Endothelial cell of umbilical vein (primary cell): Measurements from ENCODE around the gene KRTAP4-5. TPM values are rescaled to one million over a fixed set of nuclear protein-coding genes. Genes with fewer than 3 reads are reported as not detected.
"Not testable (repeated sequence)": the region's sequence is repeated elsewhere in the genome, so short reads cannot be mapped to it uniquely, and the experiment has no call there.

Experiments
- BruUV-seq: library from RNA; stranded (reverse); fragments of 400-500 nt; replicated peaks from 2 replicates; lab custom pipeline; 2021; lab: Mats Ljungman, UMichigan
- CTCF ChIA-PET: fragments of 300-600, 350-600 bp; sonication (Branson Sonifier 250); formaldehyde crosslinking; loops from one replicate; lab custom pipeline; 2021; ENCODE audit warnings: antibody characterized with exemption, inconsistent platforms; lab: Charles Lee
- POLR2A ChIA-PET: fragments of 300-600, 350-600 bp; sonication (Branson Sonifier 250); formaldehyde crosslinking; loops from one replicate; lab custom pipeline; 2021; ENCODE audit warnings: antibody characterized with exemption, inconsistent platforms; lab: Charles Lee
- DNase-seq: peaks from one replicate; pipeline ENCODE4 v3.0.0-alpha.2; 2011; ENCODE audit warnings: low read depth, low spot score
- FAIRE-seq: peaks from 2 replicates; lab custom pipeline; 2011; peaks lifted over from hg19 to GRCh38; lab: Jason Lieb, UNC
- H2AFZ ChIP-seq: 2 replicates; pipeline ENCODE4 v1.6.0; 2012; ENCODE audit warnings: low read depth, low read length, control low read depth, inconsistent platforms
- H3K27ac ChIP-seq: 2 replicates; pipeline ENCODE4 v1.5.1; 2011; ENCODE audit warnings: low read depth, mild to moderate bottlenecking, control low read depth, low read length, moderate library complexity; ENCODE audit not compliant: insufficient read depth
- H3K27me3 ChIP-seq, 2 experiments: 2 replicates each; pipeline versions ENCODE4 v1.6.0 to v1.6.1; 2011; ENCODE audit warnings: low read length in 2 of 2, mixed read lengths in 1 of 2; ENCODE audit not compliant: control insufficient read depth in 2 of 2, insufficient read depth in 2 of 2
- H3K36me3 ChIP-seq, 2 experiments: 2 replicates in 1 of 2; 3 replicates in 1 of 2; pipeline ENCODE4 v1.5.1; 2011; ENCODE audit warnings: low read length in 2 of 2, mild to moderate bottlenecking in 1 of 2, moderate library complexity in 1 of 2; ENCODE audit not compliant: control insufficient read depth in 2 of 2, insufficient read depth in 2 of 2; ENCODE audit errors: extremely low read depth in 1 of 2
- H3K4me1 ChIP-seq: 3 replicates; pipeline ENCODE4 v1.5.1; 2011; ENCODE audit warnings: mild to moderate bottlenecking, low read length; ENCODE audit not compliant: control insufficient read depth, insufficient read depth; ENCODE audit errors: extremely low read depth
- H3K4me2 ChIP-seq: 2 replicates; pipeline ENCODE4 v1.6.1; 2011; ENCODE audit warnings: low read length, control low read depth, mixed read lengths; ENCODE audit not compliant: insufficient read depth
- H3K4me3 ChIP-seq, 3 experiments: fragments of 200-600 bp in 1 of 3; sonication (generic), shearing (Covaris generic) in 1 of 3; replicated peaks in 1 of 3; 2 replicates each; pipeline ENCODE4 v1.5.1; 2011 to 2016; ENCODE audit warnings: control low read depth in 3 of 3, low read length in 3 of 3, mild to moderate bottlenecking in 2 of 3, inconsistent platforms in 1 of 3, low read depth in 1 of 3, moderate library complexity in 1 of 3; ENCODE audit not compliant: insufficient read depth in 1 of 3
- H3K79me2 ChIP-seq: 2 replicates; pipeline ENCODE4 v1.6.0; 2012; ENCODE audit warnings: low read length, inconsistent platforms; ENCODE audit not compliant: control insufficient read depth, insufficient read depth
- H3K9ac ChIP-seq: replicated peaks from 2 replicates; pipeline ENCODE3; 2011; ENCODE audit warnings: low read length, control low read depth; ENCODE audit not compliant: insufficient read depth; ENCODE audit errors: extremely low read depth
- H3K9me1 ChIP-seq: replicated peaks from 3 replicates; pipeline ENCODE4 v1.6.0; 2011; ENCODE audit warnings: mild to moderate bottlenecking, low read length; ENCODE audit not compliant: control insufficient read depth, insufficient read depth; ENCODE audit errors: extremely low read depth
- H3K9me3 ChIP-seq: replicated peaks from 2 replicates; pipeline ENCODE4 v1.5.1; 2012; ENCODE audit warnings: low read length, inconsistent platforms; ENCODE audit not compliant: control insufficient read depth, insufficient read depth
- H4K20me1 ChIP-seq: replicated peaks from 2 replicates; pipeline ENCODE3; 2011; ENCODE audit warnings: mild to moderate bottlenecking, low read length; ENCODE audit not compliant: control insufficient read depth, insufficient read depth; ENCODE audit errors: extremely low read depth
- EZH2 ChIP-seq: IDR thresholded peaks from 2 replicates; pipeline ENCODE4 v1.6.1; 2012; ENCODE audit warnings: borderline replicate concordance, low read depth, mild to moderate bottlenecking, moderate library complexity, low read length, inconsistent platforms; ENCODE audit not compliant: severe bottlenecking
- FOS ChIP-seq: IDR thresholded peaks from 2 replicates; pipeline ENCODE4 v1.6.1; 2011; ENCODE audit warnings: mild to moderate bottlenecking, low read length, moderate library complexity, borderline replicate concordance; ENCODE audit not compliant: insufficient read depth
- GATA2 ChIP-seq: IDR thresholded peaks from 2 replicates; pipeline ENCODE4 v1.7.0; 2011; ENCODE audit warnings: low read depth, mild to moderate bottlenecking, moderate library complexity, mixed read lengths, low read length; ENCODE audit not compliant: insufficient read length, insufficient read depth
- JUN ChIP-seq: IDR thresholded peaks from 2 replicates; pipeline ENCODE4 v1.6.1; 2011; ENCODE audit warnings: borderline replicate concordance, low read depth; ENCODE audit not compliant: insufficient read length, insufficient read depth
- MYC ChIP-seq: IDR thresholded peaks from one replicate; pipeline ENCODE4 v1.6.1; 2011; ENCODE audit warnings: mild to moderate bottlenecking, low read depth, low read length
- POLR2A ChIP-seq: IDR thresholded peaks from 2 replicates; pipeline ENCODE4 v1.6.1; 2012; ENCODE audit warnings: low read depth, mild to moderate bottlenecking, control low read depth, low read length
- POLR2AphosphoS5 ChIP-seq: IDR thresholded peaks from 2 replicates; pipeline ENCODE4 v1.6.1; 2012; ENCODE audit warnings: low read depth, mild to moderate bottlenecking, control low read depth, low read length, moderate library complexity; ENCODE audit not compliant: insufficient read depth
- dilution Hi-C: fragments of 300-500 bp; cut with MboI; formaldehyde crosslinking; loops from one replicate; pipeline ENCODE4 v1.15.0; 2019; ENCODE audit warnings: low sequenced_read_pairs; ENCODE audit not compliant: extremely low pct_ligation_motif_present
- intact Hi-C: fragments of 100-400 bp; cut with micrococcal nuclease; formaldehyde crosslinking; loops from one replicate; pipeline ENCODE4 v1.10.0; 2022
- polyA plus RNA-seq, 4 experiments: library from polyadenylated mRNA; depleted of rRNA in 3 of 4; stranded (reverse) in 3 of 4; unstranded in 1 of 4; fragments of >200 nt; gene quantifications; 2 replicates each; pipeline versions ENCODE4 v1.2.1 to v1.2.3, GENCODE V29; 2011 to 2012; ENCODE audit warnings: missing spikeins in 1 of 4
- total RNA-seq: library from RNA; stranded (reverse); gene quantifications from 2 replicates; pipeline ENCODE4 v1.2.3, GENCODE V29; 2021
- TF ChIP-seq, protein P1 (sequence below): IDR thresholded peaks from 2 replicates; pipeline ENCODE4 v1.6.1; 2011; ENCODE audit not compliant: insufficient read depth, insufficient read length
- TF ChIP-seq, protein P2 (sequence below), 2 donors: IDR thresholded peaks; 1 replicate in 1 of 2; 2 replicates in 1 of 2; pipeline ENCODE4 v1.5.1; 2011; ENCODE audit warnings: low read length in 2 of 2, mild to moderate bottlenecking in 2 of 2, moderate library complexity in 2 of 2, control low read depth in 1 of 2, inconsistent platforms in 1 of 2, low read depth in 1 of 2; ENCODE audit not compliant: insufficient read depth in 1 of 2; ENCODE audit errors: extremely low read depth in 1 of 2

The KRTAP4-5 gene
- total and polyA plus RNA-seq, 2 donors (not counting 3 experiments of a cell fraction or from before 2014, with no cell fraction given) = not detected

DNA sequence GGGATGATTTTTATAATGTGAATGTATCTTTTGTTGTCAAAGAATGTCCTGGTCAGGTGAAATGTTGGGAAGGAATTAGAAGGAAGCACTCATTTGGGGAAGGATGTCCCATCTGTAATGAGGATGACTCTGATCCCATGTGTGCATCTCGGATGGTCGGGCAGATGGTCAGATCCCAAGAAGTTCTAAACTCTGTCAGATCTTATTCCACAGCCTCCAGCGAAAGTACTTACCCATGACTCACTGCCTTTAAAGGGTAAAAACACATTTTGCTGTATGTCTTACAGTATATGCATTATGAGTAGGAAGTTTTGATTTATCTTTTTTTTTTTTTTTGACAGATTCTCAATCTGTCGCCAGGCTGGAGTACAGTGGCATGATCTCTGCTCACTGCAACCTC lies 30.9 kb downstream of the KRTAP4-5 start:
- BruUV-seq = no TSS peak
- Histone ChIP-seq H3K27ac (no peak overlapping the region), H3K4me3 (no peak overlapping the region), H3K36me3 (no peaks in the 10 kb centered on the region), H2AFZ (no peak overlapping the region), H3K9ac (no peak overlapping the region), H3K4me2 (no peak overlapping the region), H3K4me1 (peaks cover 3% of the 10 kb centered on the region), H4K20me1 (no peaks in the 10 kb centered on the region), H3K9me3 (no peaks in the 10 kb centered on the region), H3K27me3 (peaks cover 0 to 3% of the 10 kb centered on the region in 2 experiments), H3K9me1 (no peaks in the 10 kb centered on the region), H3K79me2 (no peaks in the 10 kb centered on the region)
- TF ChIP-seq MYC = no peak
- TF ChIP-seq FOS = no peak
- no peak for TF ChIP-seq GATA2
- no peak for TF ChIP-seq EZH2
- no peak for TF ChIP-seq JUN
- no peak for TF ChIP-seq POLR2AphosphoS5
- no peak for TF ChIP-seq POLR2A
- TF ChIP-seq, protein P1, sequence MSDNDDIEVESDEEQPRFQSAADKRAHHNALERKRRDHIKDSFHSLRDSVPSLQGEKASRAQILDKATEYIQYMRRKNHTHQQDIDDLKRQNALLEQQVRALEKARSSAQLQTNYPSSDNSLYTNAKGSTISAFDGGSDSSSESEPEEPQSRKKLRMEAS = no peak
- TF ChIP-seq, protein P2, sequence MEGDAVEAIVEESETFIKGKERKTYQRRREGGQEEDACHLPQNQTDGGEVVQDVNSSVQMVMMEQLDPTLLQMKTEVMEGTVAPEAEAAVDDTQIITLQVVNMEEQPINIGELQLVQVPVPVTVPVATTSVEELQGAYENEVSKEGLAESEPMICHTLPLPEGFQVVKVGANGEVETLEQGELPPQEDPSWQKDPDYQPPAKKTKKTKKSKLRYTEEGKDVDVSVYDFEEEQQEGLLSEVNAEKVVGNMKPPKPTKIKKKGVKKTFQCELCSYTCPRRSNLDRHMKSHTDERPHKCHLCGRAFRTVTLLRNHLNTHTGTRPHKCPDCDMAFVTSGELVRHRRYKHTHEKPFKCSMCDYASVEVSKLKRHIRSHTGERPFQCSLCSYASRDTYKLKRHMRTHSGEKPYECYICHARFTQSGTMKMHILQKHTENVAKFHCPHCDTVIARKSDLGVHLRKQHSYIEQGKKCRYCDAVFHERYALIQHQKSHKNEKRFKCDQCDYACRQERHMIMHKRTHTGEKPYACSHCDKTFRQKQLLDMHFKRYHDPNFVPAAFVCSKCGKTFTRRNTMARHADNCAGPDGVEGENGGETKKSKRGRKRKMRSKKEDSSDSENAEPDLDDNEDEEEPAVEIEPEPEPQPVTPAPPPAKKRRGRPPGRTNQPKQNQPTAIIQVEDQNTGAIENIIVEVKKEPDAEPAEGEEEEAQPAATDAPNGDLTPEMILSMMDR (IDR thresholded peaks at IDR 0.05; ENCODE audit: extremely low read depth in 1 of 2, insufficient read depth in 1 of 2, low read depth in 1 of 2, low read length in 2 of 2) = no peak
- POLR2A ChIA-PET = no interaction called here
- CTCF ChIA-PET = no interaction called here
- DNase-seq (no peak), FAIRE-seq (no peak)
- intact Hi-C loops = no loop called here
- dilution Hi-C loops = no loop called here

DNA sequence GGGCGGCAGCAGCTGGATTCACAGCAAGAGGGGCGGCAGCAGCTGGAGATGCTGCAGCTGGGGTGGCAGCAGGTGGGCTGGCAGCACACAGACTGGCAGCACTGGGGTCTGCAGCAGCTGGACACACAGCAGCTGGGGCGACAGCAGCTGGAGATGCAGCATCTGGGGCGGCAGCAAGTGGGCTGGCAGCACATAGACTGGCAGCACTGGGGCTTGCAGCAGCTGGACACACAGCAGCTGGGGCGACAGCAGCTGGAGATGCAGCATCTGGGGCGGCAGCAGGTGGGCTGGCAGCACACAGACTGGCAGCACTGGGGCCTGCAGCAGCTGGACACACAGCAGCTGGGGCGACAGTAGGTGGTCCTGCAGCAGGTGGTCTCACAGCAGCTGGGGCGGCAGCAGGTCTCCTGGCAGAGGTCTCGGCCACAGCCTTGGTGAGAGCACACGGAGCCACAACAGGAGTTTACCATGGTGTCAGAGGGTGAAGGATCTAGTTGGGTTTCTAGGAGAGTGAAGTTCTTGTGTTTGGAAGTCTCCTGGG lies 31.7 kb downstream of the KRTAP4-5 start, which contains the start of gene KRTAP4-11:
KRTAP4-11 (minus strand) TSS at position 528 of the 541 bp plus-strand sequence; CDS start at position 470, 58 bp downstream.
- intact Hi-C loops = not testable (repeated sequence)

More for the DNA sequence above, 31.7 kb downstream of the KRTAP4-5 start, which contains the start of gene KRTAP4-11:
- H3K4me3 ChIP-seq, H3K9ac ChIP-seq, H3K9me1 ChIP-seq, H3K79me2 ChIP-seq, dilution Hi-C loops, H3K9me3 ChIP-seq, DNase-seq, H3K27me3 ChIP-seq, FAIRE-seq, H3K4me1 ChIP-seq, POLR2A ChIA-PET, H3K4me2 ChIP-seq, BruUV-seq, H4K20me1 ChIP-seq, H3K36me3 ChIP-seq, H3K27ac ChIP-seq, H2AFZ ChIP-seq, CTCF ChIA-PET: not testable (repeated sequence)
